GM21529 (cell line): Measurements from ENCODE around the gene ECHS1.
A peak's percentile ranks its signal among the peaks of the same experiment; 100 is the strongest.
"Not testable (repeated sequence)": the region's sequence is repeated elsewhere in the genome, so short reads cannot be mapped to it uniquely, and the experiment has no call there.

ENCODE experiments used
- ATAC-seq: cut with Tn5 transposase; IDR thresholded peaks from one replicate; pipeline ENCODE4 v1.9.1; 2021; ENCODE audit not compliant: unreplicated experiment

Gene ECHS1

GRCh38 chr10:133400624-133401424 lies 27.7 kb upstream of the ECHS1 start:
- ATAC-seq: peak; percentile 82

- no peak for ATAC-seq
Observed at GRCh38 chr10:133399123-133399601, 26.0 kb upstream of the ECHS1 start.

GRCh38 chr10:133397938-133398337 lies 24.8 kb upstream of the ECHS1 start:
- ATAC-seq: no peak

- ATAC-seq: no peak
Observed at GRCh38 chr10:133396035-133396624, 23.0 kb upstream of the ECHS1 start.

GRCh38 chr10:133394801-133395221 lies 21.7 kb upstream of the ECHS1 start:
- ATAC-seq: no peak

GRCh38 chr10:133394064-133394663 lies 21.0 kb upstream of the ECHS1 start, which contains the start of gene MTG1:
Gene MTG1 (plus strand): TSS chr10:133394157. CDS start chr10:133394221, 64 bp downstream.
- ATAC-seq: peak; percentile 58

GRCh38 chr10:133393401-133394063 lies 20.4 kb upstream of the ECHS1 start:
- ATAC-seq: no peak

- no peak for ATAC-seq
Observed at GRCh38 chr10:133391761-133392518, 18.8 kb upstream of the ECHS1 start.

GRCh38 chr10:133391249-133391635 lies 18.1 kb upstream of the ECHS1 start:
- no peak for ATAC-seq

GRCh38 chr10:133390597-133391248 lies 17.6 kb upstream of the ECHS1 start:
- no peak for ATAC-seq

GRCh38 chr10:133388973-133389818 lies 16.0 kb upstream of the ECHS1 start:
- peak; percentile 81 for ATAC-seq

- ATAC-seq: peak; percentile 3
Observed at GRCh38 chr10:133388236-133388972, 15.2 kb upstream of the ECHS1 start.

- ATAC-seq: not testable (repeated sequence)
Observed at GRCh38 chr10:133386951-133387350, 13.8 kb upstream of the ECHS1 start.

GRCh38 chr10:133385214-133385613 lies 12.1 kb upstream of the ECHS1 start:
- ATAC-seq: no peak

- ATAC-seq: no peak
Observed at GRCh38 chr10:133384071-133384470, 10.9 kb upstream of the ECHS1 start.

- no peak for ATAC-seq
Observed at GRCh38 chr10:133383551-133383950, 10.4 kb upstream of the ECHS1 start.

- no peak for ATAC-seq
Observed at GRCh38 chr10:133381036-133381435, 7.9 kb upstream of the ECHS1 start.
